Liver (tissue), 9 donors: ENCODE results near the gene LNX2. TPM values are rescaled to one million over a fixed set of nuclear protein-coding genes. Genes with fewer than 3 reads are reported as not detected.

Experiments
- DNase-seq: peaks from one replicate; pipeline ENCODE4 v3.0.0-alpha.2; 2017; ENCODE audit warnings: low spot score
- H3K27ac ChIP-seq, 2 donors: one replicate each; pipeline ENCODE4 v1.7.0; 2013; ENCODE audit warnings: inconsistent platforms in 2 of 2, low read length in 2 of 2, control low read depth in 1 of 2, low read depth in 1 of 2, mild to moderate bottlenecking in 1 of 2
- H3K27me3 ChIP-seq, 4 donors: one replicate each; pipeline versions ENCODE4 v1.6.1 to v1.7.0; 2013; ENCODE audit warnings: low read length in 3 of 4, inconsistent platforms in 1 of 4, mild to moderate bottlenecking in 1 of 4, moderate library complexity in 1 of 4; ENCODE audit not compliant: control insufficient read depth in 4 of 4, insufficient read depth in 4 of 4
- H3K36me3 ChIP-seq, 4 donors: one replicate each; pipeline versions ENCODE4 v1.6.1 to v1.7.0; 2013; ENCODE audit warnings: low read length in 3 of 4, mild to moderate bottlenecking in 3 of 4, low read depth in 1 of 4, moderate library complexity in 1 of 4; ENCODE audit not compliant: control insufficient read depth in 4 of 4, insufficient read depth in 3 of 4
- H3K4me1 ChIP-seq, 4 donors: one replicate each; pipeline versions ENCODE4 v1.6.1 to v1.7.0; 2013; ENCODE audit warnings: low read length in 3 of 4, mild to moderate bottlenecking in 3 of 4, moderate library complexity in 1 of 4; ENCODE audit not compliant: control insufficient read depth in 4 of 4, insufficient read depth in 4 of 4
- H3K4me3 ChIP-seq, 3 donors: one replicate each; pipeline versions ENCODE4 v1.6.1 to v1.7.0; 2013; ENCODE audit warnings: low read length in 3 of 3, control low read depth in 1 of 3, low read depth in 1 of 3, mild to moderate bottlenecking in 1 of 3
- H3K9ac ChIP-seq, 2 donors: one replicate each; pipeline ENCODE4 v1.7.0; 2013; ENCODE audit warnings: low read length in 2 of 2, mild to moderate bottlenecking in 2 of 2, moderate library complexity in 2 of 2, control low read depth in 1 of 2, low read depth in 1 of 2
- H3K9me3 ChIP-seq, 4 donors: one replicate each; pipeline versions ENCODE4 v1.6.1 to v1.7.0; 2013; ENCODE audit warnings: low read length in 3 of 4; ENCODE audit not compliant: control insufficient read depth in 4 of 4
- EGR1 ChIP-seq, 2 donors: IDR thresholded peaks; 2 replicates each; pipeline ENCODE4 v1.6.1; 2016 to 2018; ENCODE audit warnings: antibody characterized with exemption in 2 of 2, low read depth in 2 of 2
- FOXA1 ChIP-seq: IDR thresholded peaks from 2 replicates; pipeline ENCODE4 v1.6.1; 2016; ENCODE audit warnings: antibody characterized with exemption
- FOXA2 ChIP-seq: IDR thresholded peaks from 2 replicates; pipeline ENCODE4 v1.6.1; 2016; ENCODE audit warnings: antibody characterized with exemption
- GABPA ChIP-seq, 2 donors: IDR thresholded peaks in 1 of 2; conservative IDR thresholded peaks in 1 of 2; 2 replicates each; pipeline ENCODE4 v1.6.1; 2016; ENCODE audit warnings: antibody characterized with exemption in 2 of 2, mild to moderate bottlenecking in 1 of 2, moderate library complexity in 1 of 2
- HNF4G ChIP-seq: IDR thresholded peaks from 2 replicates; pipeline ENCODE4 v1.6.1; 2016; ENCODE audit warnings: antibody characterized with exemption
- JUND ChIP-seq, 2 donors: IDR thresholded peaks; 2 replicates each; pipeline ENCODE4 v1.6.1; 2016; ENCODE audit warnings: antibody characterized with exemption in 2 of 2
- RAD21 ChIP-seq, 2 donors: IDR thresholded peaks; 2 replicates each; pipeline ENCODE4 v1.6.1; 2016; ENCODE audit warnings: antibody characterized with exemption in 2 of 2, mild to moderate bottlenecking in 2 of 2
- REST ChIP-seq: IDR thresholded peaks from 2 replicates; pipeline ENCODE4 v1.6.1; 2016; ENCODE audit warnings: antibody characterized with exemption, mild to moderate bottlenecking
- TAF1 ChIP-seq: conservative IDR thresholded peaks from 2 replicates; pipeline ENCODE4 v1.6.1; 2016; ENCODE audit warnings: antibody characterized with exemption, mild to moderate bottlenecking
- YY1 ChIP-seq: IDR thresholded peaks from 2 replicates; pipeline ENCODE4 v1.6.1; 2016; ENCODE audit warnings: antibody characterized with exemption, mild to moderate bottlenecking
- WGBS: extraction: QIAGEN DNeasy Blood & Tissue Kit; methylation state at CpG from one replicate; pipeline ENCODE4 v1.1.7; 2013; 5-methylcytosine and 5-hydroxymethylcytosine counted together
- polyA plus RNA-seq, 2 donors: library from polyadenylated mRNA; stranded (reverse) in 1 of 2; unstranded in 1 of 2; fragments of 200-250 nt in 1 of 2; fragments of >200 nt in 1 of 2; fragmentation: Nextera tagmentation in 1 of 2; extraction: Ambion mirVana in 1 of 2; gene quantifications; one replicate each; pipeline versions ENCODE4 v1.2.1 to v1.2.3, GENCODE V29; 2013 to 2015
- total RNA-seq, 2 donors: library from RNA; depleted of rRNA; stranded (reverse); fragments of >200 nt; gene quantifications; one replicate each; pipeline ENCODE4 v1.2.3, GENCODE V29; 2014
- TF ChIP-seq, protein P1 (sequence below): IDR thresholded peaks from 2 replicates; pipeline ENCODE4 v1.6.1; 2016; ENCODE audit warnings: antibody characterized with exemption
- TF ChIP-seq, protein P2 (sequence below): fragments of 150-350 bp; IDR thresholded peaks from 2 replicates; pipeline ENCODE4 v1.5.1; 2017; ENCODE audit warnings: improper control_type of control experiment, low read depth, low read length; ENCODE audit not compliant: missing input control
- TF ChIP-seq, protein P3 (sequence below): IDR thresholded peaks from 2 replicates; pipeline ENCODE4 v1.6.1; 2016; ENCODE audit warnings: antibody characterized with exemption
- donor health status: healthy.
- donor health status: healthy.
- donor health status: healthy.
- donor health status: healthy.
- donor health status: healthy.

The LNX2 gene
- total and polyA plus RNA-seq, 4 donors: 6.2 to 25.9 (median 13.3) TPM

GRCh38 chr13:27565818-27566217 lies 54.5 kb downstream of the LNX2 start:
- no peak for DNase-seq
- H3K27me3 ChIP-seq: no peaks in the 10 kb centered on the region
- H3K9me3 ChIP-seq: no peaks in the 10 kb centered on the region
- no peak overlapping the region for H3K27ac ChIP-seq
- 94% methylated on average over 3 of the region's 3 CpGs for WGBS
- no peak overlapping the region for H3K4me3 ChIP-seq
- no peaks in the 10 kb centered on the region for H3K4me1 ChIP-seq
- TF ChIP-seq, protein P1, sequence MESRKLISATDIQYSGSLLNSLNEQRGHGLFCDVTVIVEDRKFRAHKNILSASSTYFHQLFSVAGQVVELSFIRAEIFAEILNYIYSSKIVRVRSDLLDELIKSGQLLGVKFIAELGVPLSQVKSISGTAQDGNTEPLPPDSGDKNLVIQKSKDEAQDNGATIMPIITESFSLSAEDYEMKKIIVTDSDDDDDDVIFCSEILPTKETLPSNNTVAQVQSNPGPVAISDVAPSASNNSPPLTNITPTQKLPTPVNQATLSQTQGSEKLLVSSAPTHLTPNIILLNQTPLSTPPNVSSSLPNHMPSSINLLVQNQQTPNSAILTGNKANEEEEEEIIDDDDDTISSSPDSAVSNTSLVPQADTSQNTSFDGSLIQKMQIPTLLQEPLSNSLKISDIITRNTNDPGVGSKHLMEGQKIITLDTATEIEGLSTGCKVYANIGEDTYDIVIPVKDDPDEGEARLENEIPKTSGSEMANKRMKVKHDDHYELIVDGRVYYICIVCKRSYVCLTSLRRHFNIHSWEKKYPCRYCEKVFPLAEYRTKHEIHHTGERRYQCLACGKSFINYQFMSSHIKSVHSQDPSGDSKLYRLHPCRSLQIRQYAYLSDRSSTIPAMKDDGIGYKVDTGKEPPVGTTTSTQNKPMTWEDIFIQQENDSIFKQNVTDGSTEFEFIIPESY: no peak
- TF ChIP-seq, protein P2, sequence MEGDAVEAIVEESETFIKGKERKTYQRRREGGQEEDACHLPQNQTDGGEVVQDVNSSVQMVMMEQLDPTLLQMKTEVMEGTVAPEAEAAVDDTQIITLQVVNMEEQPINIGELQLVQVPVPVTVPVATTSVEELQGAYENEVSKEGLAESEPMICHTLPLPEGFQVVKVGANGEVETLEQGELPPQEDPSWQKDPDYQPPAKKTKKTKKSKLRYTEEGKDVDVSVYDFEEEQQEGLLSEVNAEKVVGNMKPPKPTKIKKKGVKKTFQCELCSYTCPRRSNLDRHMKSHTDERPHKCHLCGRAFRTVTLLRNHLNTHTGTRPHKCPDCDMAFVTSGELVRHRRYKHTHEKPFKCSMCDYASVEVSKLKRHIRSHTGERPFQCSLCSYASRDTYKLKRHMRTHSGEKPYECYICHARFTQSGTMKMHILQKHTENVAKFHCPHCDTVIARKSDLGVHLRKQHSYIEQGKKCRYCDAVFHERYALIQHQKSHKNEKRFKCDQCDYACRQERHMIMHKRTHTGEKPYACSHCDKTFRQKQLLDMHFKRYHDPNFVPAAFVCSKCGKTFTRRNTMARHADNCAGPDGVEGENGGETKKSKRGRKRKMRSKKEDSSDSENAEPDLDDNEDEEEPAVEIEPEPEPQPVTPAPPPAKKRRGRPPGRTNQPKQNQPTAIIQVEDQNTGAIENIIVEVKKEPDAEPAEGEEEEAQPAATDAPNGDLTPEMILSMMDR: no peak
- no peak for TF ChIP-seq RAD21 (IDR thresholded peaks at IDR 0.05)
- TF ChIP-seq FOXA1: no peak
- TF ChIP-seq TAF1: no peak
- no peak for TF ChIP-seq YY1
- TF ChIP-seq, protein P3, sequence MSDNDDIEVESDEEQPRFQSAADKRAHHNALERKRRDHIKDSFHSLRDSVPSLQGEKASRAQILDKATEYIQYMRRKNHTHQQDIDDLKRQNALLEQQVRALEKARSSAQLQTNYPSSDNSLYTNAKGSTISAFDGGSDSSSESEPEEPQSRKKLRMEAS: no peak
- no peak for TF ChIP-seq EGR1 (IDR thresholded peaks at IDR 0.05; ENCODE audit: low read depth in 2 of 2)
- TF ChIP-seq FOXA2: no peak
- TF ChIP-seq JUND (IDR thresholded peaks at IDR 0.05): no peak
- TF ChIP-seq GABPA (IDR thresholded peaks at IDR 0.05 in 1 of 2, conservative IDR thresholded peaks at IDR 0.05 in 1 of 2): no peak
- H3K36me3 ChIP-seq: peaks cover 2 to 46% (median 30%) of the 10 kb centered on the region in 4 donors
- H3K9ac ChIP-seq: no peak overlapping the region

DNA sequence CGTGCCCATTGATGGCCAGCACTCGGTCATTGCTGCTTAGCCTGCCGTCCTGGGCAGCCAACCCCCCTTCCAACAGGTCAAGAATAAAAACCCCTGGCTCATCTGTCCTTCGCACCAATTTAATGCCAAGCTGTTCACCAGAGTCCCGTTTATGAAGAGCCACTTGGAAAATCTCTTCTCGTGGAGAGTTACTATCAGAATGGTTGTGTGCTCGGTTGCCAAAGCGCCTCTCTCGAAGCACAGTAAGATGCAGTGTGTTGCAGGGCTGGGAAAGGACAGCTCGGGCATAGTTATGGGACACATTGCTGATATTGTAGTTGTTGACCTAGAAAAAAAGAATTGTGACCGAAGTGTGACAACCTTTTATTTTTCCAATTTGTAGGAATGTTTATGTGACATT lies 57.9 kb downstream of the LNX2 start:
- TF ChIP-seq HNF4G: no peak
- no peak for TF ChIP-seq YY1
- TF ChIP-seq, protein P3: no peak
- TF ChIP-seq REST: no peak
- no peak for TF ChIP-seq RAD21 (IDR thresholded peaks at IDR 0.05)
- no peak for TF ChIP-seq FOXA2
- no peak for TF ChIP-seq FOXA1
- TF ChIP-seq GABPA (IDR thresholded peaks at IDR 0.05 in 1 of 2, conservative IDR thresholded peaks at IDR 0.05 in 1 of 2): no peak
- H3K9ac ChIP-seq: no peak overlapping the region
- H3K36me3 ChIP-seq: peaks cover under 1 to 36% (median 21%) of the 10 kb centered on the region in 4 donors
- DNase-seq: no peak
- H3K9me3 ChIP-seq: no peaks in the 10 kb centered on the region
- H3K27ac ChIP-seq: no peak overlapping the region
- no peaks in the 10 kb centered on the region for H3K4me1 ChIP-seq
- no peak overlapping the region for H3K4me3 ChIP-seq
- H3K27me3 ChIP-seq: no peaks in the 10 kb centered on the region
- 97% methylated on average over 11 of the region's 11 CpGs for WGBS
